MV-4-11 (cell line): ENCODE measurements around the gene RNF208.

Source experiments
- DNase-seq: peaks from one replicate; lab custom pipeline; 2025; lab: John Stamatoyannopoulos, UW

The RNF208 gene

DNA sequence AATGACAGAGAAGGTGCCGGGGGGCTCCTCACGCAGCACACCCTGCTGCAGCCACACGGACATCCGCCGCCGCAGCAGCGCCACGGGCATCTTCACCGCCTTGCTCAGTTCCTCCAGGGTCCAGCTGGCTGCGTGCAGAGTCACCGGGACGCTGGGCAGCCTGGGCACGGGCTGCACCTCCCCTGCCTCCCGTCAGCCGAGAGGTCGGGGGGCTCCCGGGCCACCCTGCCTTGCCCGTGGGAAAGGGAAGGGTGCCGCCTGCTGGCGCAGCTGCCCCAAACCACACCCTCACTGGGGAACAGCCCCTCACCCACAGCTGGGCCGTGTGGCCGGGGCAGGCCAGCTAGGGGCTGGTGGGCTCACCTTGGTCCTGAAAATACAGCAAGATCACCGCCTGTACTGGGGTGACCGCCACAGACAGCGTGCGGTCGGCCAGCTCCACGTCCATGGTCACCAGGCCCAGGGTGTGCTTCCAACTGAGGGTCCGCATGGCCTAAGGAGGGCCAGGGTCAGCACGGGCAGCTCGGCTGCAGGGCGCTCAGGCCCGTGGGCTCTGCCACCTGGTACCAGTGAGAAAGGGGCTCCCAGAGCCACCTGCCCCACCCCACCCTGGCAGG lies 46.6 kb downstream of the RNF208 start:
- DNase-seq: no peak

GRCh38 chr9:137174722-137175293 lies 47.2 kb downstream of the RNF208 start:
- no peak for DNase-seq

DNA sequence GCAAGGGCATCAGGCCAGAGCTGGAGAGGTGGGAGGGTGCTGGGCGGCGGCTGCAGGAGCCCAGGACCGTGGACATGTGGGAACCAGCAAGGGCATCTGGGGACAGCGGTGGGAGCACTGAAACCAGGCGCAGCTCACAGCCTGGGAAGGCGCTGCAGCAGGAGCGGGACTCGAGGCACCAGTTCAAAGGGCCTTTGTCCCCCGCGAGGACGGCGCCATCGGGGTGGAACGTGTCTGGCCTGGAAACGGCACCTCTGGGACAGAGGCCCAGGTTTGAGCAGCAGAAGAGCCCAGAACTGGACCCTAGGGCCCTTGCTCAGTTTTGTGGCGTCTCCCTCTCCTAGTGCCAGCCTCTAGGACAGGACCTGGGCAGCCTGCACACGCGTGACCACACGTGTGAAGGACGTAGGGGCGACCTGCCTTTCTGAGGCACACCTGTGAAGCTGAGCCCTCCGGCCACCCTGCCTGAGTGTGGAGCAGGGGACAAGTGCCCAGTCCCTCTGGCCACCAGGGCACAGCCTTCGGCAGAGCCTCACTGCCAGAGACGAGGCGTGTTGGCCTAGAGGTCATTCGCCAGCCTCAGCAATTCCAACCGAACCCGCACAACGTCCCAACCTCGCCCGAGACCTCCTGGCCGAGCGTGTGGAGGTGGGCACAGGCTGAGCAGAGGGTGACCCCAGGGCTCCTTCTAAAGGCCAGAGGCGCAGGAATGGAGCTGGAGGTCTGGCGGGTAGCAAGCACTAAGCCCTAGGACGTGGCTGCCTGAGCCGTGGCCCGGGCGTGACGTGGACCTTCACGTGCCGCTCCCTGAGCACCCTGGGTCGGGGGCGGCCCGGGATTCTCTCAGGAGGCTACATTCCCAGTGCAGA lies 48.0 kb downstream of the RNF208 start:
- DNase-seq: no peak

DNA sequence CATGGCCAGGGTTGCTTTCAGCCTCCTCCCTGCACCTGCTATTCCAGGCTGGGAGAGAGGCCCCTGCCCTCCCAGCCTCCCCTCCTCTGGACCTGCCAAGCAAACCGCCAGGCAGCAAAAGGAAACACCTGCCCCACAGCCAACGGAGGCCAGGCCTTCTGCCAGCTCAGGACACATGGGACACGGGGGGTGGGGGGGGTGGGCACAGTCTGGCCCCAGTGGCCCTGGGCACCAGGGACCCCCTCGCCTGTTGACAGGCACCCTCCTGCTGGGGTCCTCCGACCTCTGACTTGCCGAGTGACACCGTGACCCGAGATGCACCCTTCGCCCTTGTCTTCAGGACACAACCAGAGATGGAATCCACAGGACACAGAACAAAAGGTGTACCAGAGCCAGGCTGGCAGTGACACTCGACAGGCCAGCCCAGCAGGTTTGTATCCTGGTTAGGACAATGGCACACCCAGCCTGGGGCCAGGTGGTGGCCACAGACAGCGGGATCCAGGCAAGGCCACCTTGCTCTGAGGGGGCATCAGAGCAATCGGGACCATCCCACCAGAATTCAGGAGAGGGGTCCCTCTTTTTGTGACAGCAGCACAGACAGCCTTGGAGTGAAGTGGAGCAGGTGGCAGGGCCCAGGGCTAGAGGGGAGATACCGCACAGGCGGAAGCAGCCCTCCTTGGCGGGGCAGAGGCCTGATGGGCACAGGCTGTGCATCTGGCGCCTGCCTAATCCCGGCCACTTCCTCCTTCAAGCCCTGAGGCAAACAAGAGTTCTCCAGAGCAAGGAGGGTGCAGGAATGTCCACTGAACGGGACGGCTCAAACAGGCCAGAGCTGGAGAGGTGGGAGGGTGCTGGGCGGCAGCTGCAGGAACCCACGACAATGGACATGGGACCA lies 48.9 kb downstream of the RNF208 start:
- peak; percentile 78 for DNase-seq

DNA sequence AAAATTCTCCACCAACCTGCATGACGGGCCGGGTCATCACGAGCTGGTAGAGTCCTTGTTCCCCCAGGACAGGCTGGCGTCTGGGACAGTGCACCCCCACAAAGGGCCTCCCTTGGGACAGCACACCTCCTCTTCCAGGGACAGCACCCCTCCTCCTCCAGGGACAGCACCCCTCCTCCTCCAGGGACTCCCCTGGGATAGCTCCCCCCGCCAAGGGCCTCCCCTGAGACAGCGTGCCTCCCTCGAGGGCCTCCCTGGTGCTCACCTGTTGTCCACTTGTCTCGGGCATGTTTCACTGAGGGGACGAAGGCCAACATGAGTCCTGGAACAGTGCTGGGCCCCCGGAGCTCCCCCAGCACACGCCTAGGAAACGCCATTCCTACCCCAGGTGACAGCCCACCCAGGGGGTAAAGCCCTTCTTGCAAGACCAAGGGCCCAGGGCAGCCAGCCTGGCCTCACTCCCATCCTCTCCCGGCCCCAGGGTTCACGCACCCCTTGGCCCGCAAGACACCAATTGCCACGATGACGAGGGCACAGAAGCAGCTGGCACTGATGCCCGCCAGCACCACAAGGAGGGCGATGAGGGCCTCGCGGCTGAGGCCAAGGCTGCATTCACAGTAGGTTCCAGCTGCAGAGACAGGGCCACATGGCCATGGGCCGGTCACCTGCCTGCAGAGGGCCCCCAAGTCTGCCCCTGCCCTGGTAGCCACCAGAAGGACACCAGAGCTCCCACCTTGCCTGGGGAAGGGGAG lies 50.7 kb downstream of the RNF208 start:
- DNase-seq: no peak

- DNase-seq: no peak
These were observed 51.4 kb downstream of the RNF208 start for GRCh38 chr9:137170486-137171148.
